Pancreas (tissue), 10 donors: ENCODE data around the gene ACAT2. TPM values are rescaled to one million over a fixed set of nuclear protein-coding genes. Genes with fewer than 3 reads are reported as not detected.
"Not testable (repeated sequence)": the region's sequence is repeated elsewhere in the genome, so short reads cannot be mapped to it uniquely, and the experiment has no call there.

Experiments
- ATAC-seq, 4 donors: fragments of 200-7000 bp; cut with Tn5 transposase; one replicate each; pipeline versions ENCODE4 v1.8.0 to v1.9.1; 2020; ENCODE audit warnings: mild to moderate bottlenecking in 4 of 4, moderate library complexity in 4 of 4
- DNase-seq, 6 donors: peaks; one replicate each; pipeline ENCODE4 v3.0.0-alpha.2; 2020
- FAIRE-seq: peaks from 2 replicates; lab custom pipeline; 2012; peaks lifted over from hg19 to GRCh38; lab: Jason Lieb, UNC
- H3K27ac ChIP-seq, 4 donors: fragments of 200-600 bp; sonication (generic); 1 replicate in 3 of 4; 2 replicates in 1 of 4; pipeline versions ENCODE4 v1.5.0 to v1.8.0; 2020
- H3K27me3 ChIP-seq, 4 donors: fragments of 200-600 bp; one replicate each; pipeline ENCODE4 v1.8.0; 2021
- H3K36me3 ChIP-seq, 3 donors: fragments of 200-600 bp; sonication (generic) in 1 of 3; one replicate each; pipeline versions ENCODE4 v1.5.0 to v1.8.0; 2020 to 2021
- H3K4me1 ChIP-seq, 3 donors: fragments of 200-600 bp; one replicate each; pipeline ENCODE4 v1.8.0; 2021
- H3K4me3 ChIP-seq, 4 donors: fragments of 200-600 bp; sonication (generic) in 2 of 4; one replicate each; pipeline versions ENCODE4 v1.5.0 to v1.8.0; 2020 to 2021
- H3K9me3 ChIP-seq, 4 donors: fragments of 200-600 bp; one replicate each; pipeline ENCODE4 v1.8.0; 2021
- CTCF ChIP-seq, 4 donors: fragments of 200-600 bp; sonication (generic) in 3 of 4; IDR thresholded peaks; one replicate each; pipeline versions ENCODE4 v1.5.0 to v1.8.0; 2021; ENCODE audit warnings: antibody characterized with exemption in 4 of 4
- WGBS, 2 donors: extraction: QIAGEN DNeasy Blood & Tissue Kit; methylation state at CpG; one replicate each; pipeline ENCODE4 v1.1.7; 2013; 5-methylcytosine and 5-hydroxymethylcytosine counted together
- intact Hi-C, 3 donors: fragments of 100-400 bp; cut with DNase I; formaldehyde crosslinking; loops; one replicate each; pipeline versions ENCODE4 v1.11.1 to v1.14.2; 2022
- polyA plus RNA-seq, 2 donors: library from polyadenylated mRNA; stranded (reverse); fragments of 200-250 nt; gene quantifications; one replicate each; pipeline ENCODE4 v1.2.3, GENCODE V29; 2013
- total RNA-seq, 6 donors: library from RNA; stranded (reverse); fragmentation: NEBNext Ultra II Directional in 4 of 6; extraction: Animal tissue kit (Norgen Biotek cat#: 25700) in 4 of 6; gene quantifications; one replicate each; pipeline versions ENCODE4 v1.2.1 to v1.2.4, GENCODE V29; 2021 to 2023
- donor health status: healthy with polysubstance abuse.
- donor health status: DM: no; HTN: no; CAD: no; lungs with moderate emphysema.
- donor health status: DM: no; HTN: no; CAD: no.
- donor health status: control.
- donor health status: control.
- donor health status: Bipolar disorder and iron deficiency.
- donor health status: DM: yes; HTN: yes; CAD: no.
- donor health status: DM: no; HTN: no; CAD: no.
- donor health status: DM: no; HTN: no; CAD: no.
- donor health status: DM: yes; HTN: yes; CAD: no.

ACAT2 gene
- total and polyA plus RNA-seq, 8 donors = 3.3 to 10.1 (median 7.4) TPM

GRCh38 chr6:159815410-159815809, 53.6 kb downstream of the ACAT2 start:
- FAIRE-seq = no peak
- no peak overlapping the region for H3K27ac ChIP-seq
- no peak for ATAC-seq
- peaks cover 0 to 6% (median 3%) of the 10 kb centered on the region in 3 donors for H3K4me1 ChIP-seq
- no peak for DNase-seq
- no peak for TF ChIP-seq CTCF (IDR thresholded peaks at IDR 0.05)
- 85 to 91% methylated on average over 6 of the region's 6 CpGs for WGBS, 2 donors
- no peak overlapping the region for H3K4me3 ChIP-seq
- no peaks in the 10 kb centered on the region for H3K36me3 ChIP-seq
- no peaks in the 10 kb centered on the region for H3K9me3 ChIP-seq
- no peaks in the 10 kb centered on the region for H3K27me3 ChIP-seq
- intact Hi-C loops = no loop called here

DNA sequence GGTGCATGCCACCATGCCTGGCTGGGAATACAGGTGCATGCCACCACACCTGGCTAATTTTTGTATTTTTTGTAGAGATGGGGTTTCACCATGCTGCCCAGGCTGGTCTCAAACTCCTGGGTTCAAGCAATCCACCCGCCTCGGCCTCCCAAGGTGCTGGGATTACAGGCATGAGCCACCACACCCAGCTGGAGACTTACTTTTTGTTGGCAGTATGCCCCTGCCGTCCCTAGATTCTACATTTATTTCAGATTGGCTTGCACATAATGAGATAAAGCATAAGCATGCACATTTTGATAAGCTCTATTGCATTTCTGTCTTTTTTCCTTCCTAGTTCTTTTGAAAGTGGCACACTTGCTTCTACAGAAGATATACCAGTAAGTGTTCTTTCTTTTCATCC, 54.9 kb downstream of the ACAT2 start:
- H3K9me3 ChIP-seq, H3K4me3 ChIP-seq, H3K4me1 ChIP-seq, DNase-seq, H3K27me3 ChIP-seq, intact Hi-C loops, ATAC-seq, H3K27ac ChIP-seq, FAIRE-seq, H3K36me3 ChIP-seq: not testable (repeated sequence)
- WGBS, 2 donors = 51 to 68% methylated on average over 3 of the region's 3 CpGs

- Histone ChIP-seq H3K27me3 (no peaks in the 10 kb centered on the region), H3K4me3 (no peak overlapping the region), H3K27ac (no peak overlapping the region), H3K36me3 (no peaks in the 10 kb centered on the region), H3K9me3 (no peaks in the 10 kb centered on the region), H3K4me1 (no peaks in the 10 kb centered on the region)
- FAIRE-seq = no peak
- intact Hi-C loops = no loop called here
- ATAC-seq = no peak
- 88 to 92% methylated on average over 23 of the region's 23 CpGs for WGBS, 2 donors
- no peak for DNase-seq
- no peak for TF ChIP-seq CTCF (IDR thresholded peaks at IDR 0.05)
Observed at GRCh38 chr6:159817951-159818739, 56.3 kb downstream of the ACAT2 start.

- no peaks in the 10 kb centered on the region for H3K27me3 ChIP-seq
- no peaks in the 10 kb centered on the region for H3K9me3 ChIP-seq
- intact Hi-C loops = no loop called here
- ATAC-seq = no peak
- 82 to 92% methylated on average over 16 of the region's 16 CpGs for WGBS, 2 donors
- H3K36me3 ChIP-seq = no peaks in the 10 kb centered on the region
- H3K27ac ChIP-seq = no peak overlapping the region
- no peak for TF ChIP-seq CTCF (IDR thresholded peaks at IDR 0.05)
- no peak for DNase-seq
- H3K4me3 ChIP-seq = no peak overlapping the region
- FAIRE-seq = no peak
- no peaks in the 10 kb centered on the region for H3K4me1 ChIP-seq
Observed at GRCh38 chr6:159819098-159819497, 57.3 kb downstream of the ACAT2 start.

DNA sequence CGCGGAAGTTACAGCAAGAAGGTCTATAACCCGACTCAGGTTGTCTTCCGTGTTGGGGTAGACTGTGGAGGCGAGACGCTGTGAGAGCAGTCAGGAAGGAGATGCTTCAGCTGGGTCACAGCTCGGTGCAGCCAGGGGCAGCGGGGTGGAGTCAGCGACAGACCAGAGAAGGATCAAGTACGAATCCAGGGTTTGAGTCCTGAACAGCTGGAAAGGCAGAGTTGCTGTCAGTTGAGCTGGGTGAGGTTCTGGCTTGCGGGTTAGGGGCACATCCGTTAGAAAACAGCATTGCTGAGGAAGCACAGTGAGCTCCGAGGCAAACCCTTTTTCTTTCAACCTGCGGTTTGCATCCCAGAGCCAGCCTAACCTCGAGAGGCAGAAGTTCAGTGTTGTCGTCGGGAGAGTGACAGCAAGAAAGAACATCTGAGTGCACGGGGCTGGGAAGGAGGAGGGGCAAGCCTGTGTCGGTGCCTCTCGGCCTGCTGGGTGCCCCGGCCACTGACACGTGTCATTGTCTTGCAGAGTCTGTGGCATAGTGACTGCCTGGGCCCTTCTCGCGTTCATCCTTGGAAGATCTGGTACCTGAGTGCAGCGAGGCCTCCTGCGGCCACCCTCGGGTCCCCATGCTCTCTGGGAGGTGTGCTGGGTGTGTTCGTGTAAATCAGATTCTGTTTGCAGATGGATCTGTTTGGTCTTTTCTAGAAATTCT, 58.2 kb downstream of the ACAT2 start:
- WGBS, 2 donors = 68 to 79% methylated on average over 28 of the region's 28 CpGs
- DNase-seq = no peak
- TF ChIP-seq CTCF (IDR thresholded peaks at IDR 0.05) = no peak
- Histone ChIP-seq H3K4me1 (no peaks in the 10 kb centered on the region), H3K9me3 (no peaks in the 10 kb centered on the region), H3K27ac (no peak overlapping the region), H3K36me3 (no peaks in the 10 kb centered on the region), H3K27me3 (no peaks in the 10 kb centered on the region), H3K4me3 (no peak overlapping the region)
- no peak for FAIRE-seq
- peak in 2 of 4 donors; percentile 23 to 32 for ATAC-seq
- intact Hi-C loops = no loop called here
